ENCODE measurements around the gene CYB5RL.
"Not testable (repeated sequence)": the region's sequence is repeated elsewhere in the genome, so short reads cannot be mapped to it uniquely, and the experiment has no call there.

Gene CYB5RL

DNA sequence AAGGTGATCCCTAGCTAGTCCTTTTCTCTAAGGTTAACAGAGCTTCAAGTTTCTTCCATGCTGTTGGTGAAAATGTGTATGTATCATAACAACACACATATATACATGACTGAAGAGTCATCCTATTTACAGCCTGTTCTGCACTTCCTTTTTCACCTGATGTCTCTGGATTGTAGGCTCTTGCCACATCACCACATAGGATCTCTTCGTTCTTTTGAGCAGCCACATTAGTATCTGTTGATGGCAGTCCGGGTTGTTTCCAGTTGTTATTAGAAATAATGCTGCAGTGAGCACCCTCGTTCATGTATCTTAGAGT is 19.8 kb upstream of the CYB5RL start:
- H3K27ac ChIP-seq = peak overlapping the region; percentile 59
- DNase-seq (ENCODE audit: low spot score) = no peak
- CTCF ChIA-PET = interaction anchor here (0.6 kb wide), 1 partner anchor 351 kb away, joined by 4 read pairs; no protein-coding TSS in a partner anchor
- POLR2A ChIA-PET (ENCODE audit: low non-redundant PET) = no interaction called here
- no peak for TF ChIP-seq CTCF (conservative IDR thresholded peaks at IDR 0.05; ENCODE audit: low read depth)

GRCh38 chr1:54218883-54219687 is 19.3 kb upstream of the CYB5RL start:
- ChIA-PET CTCF (interaction anchor here (0.6 to 0.9 kb wide), 2 partner anchors 35 to 350 kb away, joined by 3 to 4 read pairs; no protein-coding TSS in a partner anchor), POLR2A (ENCODE audit: low non-redundant PET) (no interaction called here)
- DNase-seq (ENCODE audit: low spot score) = no peak
- no peak for TF ChIP-seq CTCF (conservative IDR thresholded peaks at IDR 0.05; ENCODE audit: low read depth)
- peak overlapping the region; percentile 59 for H3K27ac ChIP-seq

DNA sequence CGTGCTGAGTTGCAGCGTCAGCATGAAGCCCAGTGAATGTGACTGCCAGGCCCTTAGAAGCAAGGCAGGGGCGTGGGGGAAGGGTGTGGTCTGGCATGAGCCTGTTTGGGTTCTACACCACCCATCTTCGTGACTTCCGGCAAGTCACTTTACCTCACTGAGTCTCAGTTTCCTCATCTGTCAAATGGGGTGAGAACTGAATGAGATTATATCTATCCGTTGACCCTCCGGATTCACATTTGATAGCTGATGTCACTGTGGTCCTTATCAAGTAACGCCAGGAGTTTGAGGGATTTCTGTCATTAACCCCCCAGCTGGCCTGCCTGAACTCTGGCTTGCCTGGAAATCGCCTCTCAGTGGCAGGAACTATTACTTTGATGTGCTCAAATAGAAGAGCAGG is 15.7 kb upstream of the CYB5RL start:
- H3K27ac ChIP-seq = no peak overlapping the region
- TF ChIP-seq CTCF (conservative IDR thresholded peaks at IDR 0.05; ENCODE audit: low read depth) = no peak
- DNase-seq (ENCODE audit: low spot score) = no peak
- CTCF ChIA-PET = interaction anchor here (0.7 to 1.6 kb wide), 3 partner anchors 9 to 88 kb away, joined by 3 to 4 read pairs (median 3); no protein-coding TSS in a partner anchor
- POLR2A ChIA-PET (ENCODE audit: low non-redundant PET) = no interaction called here

DNA sequence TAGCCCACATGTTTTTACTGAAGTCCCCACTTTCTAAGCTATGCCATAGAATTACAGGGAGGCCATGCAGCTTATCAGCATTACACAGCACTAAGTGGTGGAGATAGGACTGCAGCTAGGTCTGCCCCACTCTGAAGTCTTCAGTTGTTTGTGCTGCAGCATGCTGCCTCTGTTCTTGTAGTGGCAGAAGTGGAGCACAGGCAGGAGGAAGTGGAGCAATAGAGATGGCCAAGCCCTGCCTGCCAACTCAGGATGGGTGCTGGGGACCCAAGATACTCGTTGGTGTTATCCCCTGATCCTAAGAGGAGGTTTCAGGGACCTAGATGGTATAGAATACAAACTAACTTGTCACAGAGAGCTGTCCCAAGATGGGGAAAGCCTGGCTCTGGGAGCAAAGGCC is 13.0 kb upstream of the CYB5RL start:
- no peak for TF ChIP-seq CTCF (conservative IDR thresholded peaks at IDR 0.05; ENCODE audit: low read depth)
- no peak for DNase-seq (ENCODE audit: low spot score)
- CTCF ChIA-PET = interaction anchor here (0.5 kb wide), 1 partner anchor 108 kb away, joined by 3 read pairs; no protein-coding TSS in a partner anchor
- POLR2A ChIA-PET (ENCODE audit: low non-redundant PET) = no interaction called here
- H3K27ac ChIP-seq = no peak overlapping the region

GRCh38 chr1:54207896-54208295 is 8.1 kb upstream of the CYB5RL start:
- POLR2A ChIA-PET (ENCODE audit: low non-redundant PET) = interaction anchor here (0.6 kb wide), 1 partner anchor 1297 kb away, joined by 3 read pairs; no protein-coding TSS in a partner anchor
- CTCF ChIA-PET; H3K27ac ChIP-seq; DNase-seq (ENCODE audit: low spot score): not testable (repeated sequence)

GRCh38 chr1:54207287-54207686 is 7.5 kb upstream of the CYB5RL start:
- no peak overlapping the region for H3K27ac ChIP-seq
- no peak for DNase-seq (ENCODE audit: low spot score)
- TF ChIP-seq CTCF (conservative IDR thresholded peaks at IDR 0.05; ENCODE audit: low read depth) = no peak
- ChIA-PET POLR2A (ENCODE audit: low non-redundant PET) (interaction anchor here (0.6 kb wide), 1 partner anchor 1296 kb away, joined by 3 read pairs; no protein-coding TSS in a partner anchor), CTCF (no interaction called here)

DNA sequence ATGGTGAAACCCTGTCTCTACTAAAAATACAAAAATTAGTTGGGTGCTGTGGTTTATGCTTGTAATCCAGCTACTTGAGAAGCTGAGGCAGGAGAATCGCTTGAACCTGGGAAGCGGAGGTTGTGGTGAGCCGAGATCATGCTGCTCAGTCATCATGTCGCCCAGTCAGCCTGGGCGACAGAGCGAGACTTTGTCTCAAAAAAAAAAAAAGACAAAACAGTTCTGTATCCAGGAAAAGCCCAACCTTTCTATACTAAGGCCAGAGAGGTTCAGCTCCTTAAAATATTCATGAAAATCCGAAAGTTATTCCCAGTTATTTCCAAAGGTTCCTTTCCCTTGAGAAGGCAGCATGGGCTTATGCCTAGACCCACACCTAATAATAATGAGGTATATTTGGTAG is 4.4 kb upstream of the CYB5RL start:
- no peak for DNase-seq (ENCODE audit: low spot score)
- ChIA-PET CTCF (no interaction called here), POLR2A (ENCODE audit: low non-redundant PET) (no interaction called here)
- no peak overlapping the region for H3K27ac ChIP-seq
- no peak for TF ChIP-seq CTCF (conservative IDR thresholded peaks at IDR 0.05; ENCODE audit: low read depth)
